ENCODE results near the gene HACD1. TPM values are rescaled to one million over a fixed set of nuclear protein-coding genes. Genes with fewer than 3 reads are reported as not detected.
"Not testable (repeated sequence)": the region's sequence is repeated elsewhere in the genome, so short reads cannot be mapped to it uniquely, and the experiment has no call there.

HACD1 gene
- total and polyA plus RNA-seq, 9 donors = 4.8 to 13.6 (median 7.5) TPM

GRCh38 chr10:17605936-17606335 is 11.2 kb downstream of the HACD1 start:
- Histone ChIP-seq H3K27me3 (no peaks in the 10 kb centered on the region), H3K27ac (no peak overlapping the region), H3K36me3 (no peaks in the 10 kb centered on the region), H3K4me3 (no peak overlapping the region), H3K4me1 (ENCODE audit: insufficient read depth) (no peaks in the 10 kb centered on the region), H3K9me3 (no peaks in the 10 kb centered on the region)
- WGBS, 3 donors = 78 to 82% (median 79%) methylated on average over 6 of the region's 6 CpGs
- no peak for DNase-seq
- intact Hi-C loops (cut with DNase I) = loop anchor here in 3 of 4 donors (5.0 to 10.0 kb wide), 4 partner anchors 131 to 611 kb away; no protein-coding TSS in a partner anchor
- no peak for TF ChIP-seq EP300 (IDR thresholded peaks at IDR 0.05)

- H3K27me3 ChIP-seq = no peaks in the 10 kb centered on the region
- no peak for DNase-seq
- H3K36me3 ChIP-seq = no peaks in the 10 kb centered on the region
- H3K27ac ChIP-seq = no peak overlapping the region
- TF ChIP-seq CTCF (IDR thresholded peaks at IDR 0.05) (no peak), EP300 (IDR thresholded peaks at IDR 0.05) (no peak), POLR2A (IDR thresholded peaks at IDR 0.05) (no peak)
- intact Hi-C loops (cut with DNase I) = no loop called here
- no peak overlapping the region for H3K4me3 ChIP-seq
- 22 to 35% (median 24%) methylated on average over 8 of the region's 8 CpGs for WGBS, 3 donors
- H3K9me3 ChIP-seq = no peaks in the 10 kb centered on the region
- no peaks in the 10 kb centered on the region for H3K4me1 ChIP-seq (ENCODE audit: insufficient read depth)
These were observed 18.1 kb downstream of the HACD1 start for GRCh38 chr10:17599089-17599488.

GRCh38 chr10:17597386-17597785 is 19.8 kb downstream of the HACD1 start:
- WGBS, 3 donors = 82 to 91% (median 88%) methylated on average over 3 of the region's 3 CpGs
- Histone ChIP-seq H3K9me3 (no peaks in the 10 kb centered on the region), H3K4me1 (ENCODE audit: insufficient read depth) (no peaks in the 10 kb centered on the region), H3K27ac (no peak overlapping the region), H3K4me3 (no peak overlapping the region), H3K36me3 (no peaks in the 10 kb centered on the region), H3K27me3 (no peaks in the 10 kb centered on the region)
- no peak for DNase-seq
- intact Hi-C loops (cut with DNase I) = no loop called here
- TF ChIP-seq CTCF (IDR thresholded peaks at IDR 0.05) = no peak
- no peak for TF ChIP-seq EP300 (IDR thresholded peaks at IDR 0.05)
- TF ChIP-seq POLR2A (IDR thresholded peaks at IDR 0.05) = no peak

GRCh38 chr10:17590969-17591645 is 26.1 kb downstream of the HACD1 start:
- no peak for TF ChIP-seq POLR2A (IDR thresholded peaks at IDR 0.05)
- no peak for TF ChIP-seq CTCF (IDR thresholded peaks at IDR 0.05)
- no peak for TF ChIP-seq EP300 (IDR thresholded peaks at IDR 0.05)

GRCh38 chr10:17589316-17589715 is 27.9 kb downstream of the HACD1 start:
- H3K27me3 ChIP-seq; H3K4me1 ChIP-seq (ENCODE audit: insufficient read depth); intact Hi-C loops (cut with DNase I); H3K36me3 ChIP-seq; DNase-seq; H3K9me3 ChIP-seq; H3K27ac ChIP-seq; H3K4me3 ChIP-seq: not testable (repeated sequence)
- WGBS, 3 donors = 57 to 65% (median 64%) methylated on average over 1 of the region's 1 CpG

More at GRCh38 chr10:17590969-17591645, 26.1 kb downstream of the HACD1 start:
- 85 to 87% (median 86%) methylated on average over 6 of the region's 6 CpGs for WGBS, 3 donors
- intact Hi-C loops (cut with DNase I) = no loop called here
- Histone ChIP-seq H3K36me3 (no peaks in the 10 kb centered on the region), H3K4me1 (ENCODE audit: insufficient read depth) (no peaks in the 10 kb centered on the region), H3K27me3 (no peaks in the 10 kb centered on the region), H3K27ac (no peak overlapping the region), H3K9me3 (no peaks in the 10 kb centered on the region), H3K4me3 (no peak overlapping the region)
- no peak for DNase-seq
